Neural cell (in vitro differentiated cells): ENCODE data around the gene SP6. TPM values are rescaled to one million over a fixed set of nuclear protein-coding genes. Genes with fewer than 3 reads are reported as not detected.

Source experiments
- H2AFZ ChIP-seq: fragments of 200-600, 300-800 bp; sonication (generic), shearing (Covaris generic); 2 replicates; pipeline ENCODE4 v1.6.0; 2014; ENCODE audit warnings: low read depth, mild to moderate bottlenecking, antibody characterized with exemption, low read length, moderate library complexity
- H3F3A ChIP-seq: fragments of 200-600 bp; shearing (Covaris generic); 2 replicates; pipeline ENCODE4 v1.6.1; 2016; ENCODE audit warnings: mild to moderate bottlenecking, moderate library complexity, mixed read lengths, antibody characterized with exemption, low read length; ENCODE audit not compliant: insufficient read depth, poor library complexity, severe bottlenecking
- H3K27ac ChIP-seq: fragments of 200-600, 300-800 bp; sonication (generic), shearing (Covaris generic); 2 replicates; pipeline ENCODE4 v1.5.1; 2014; ENCODE audit warnings: mild to moderate bottlenecking, low read length, moderate library complexity
- H3K27me3 ChIP-seq: fragments of 300-800, 200-600 bp; sonication (generic), shearing (Covaris generic); 2 replicates; pipeline ENCODE4 v1.6.0; 2014; ENCODE audit warnings: mild to moderate bottlenecking, low read depth, low read length, moderate library complexity; ENCODE audit not compliant: insufficient read depth
- H3K36me3 ChIP-seq: fragments of 300-800, 200-600 bp; sonication (generic), shearing (Covaris generic); 2 replicates; pipeline ENCODE4 v1.5.1; 2014; ENCODE audit warnings: mild to moderate bottlenecking, antibody characterized with exemption, low read length, moderate library complexity; ENCODE audit not compliant: insufficient read depth
- H3K4me2 ChIP-seq: fragments of 300-800, 200-600 bp; sonication (generic), shearing (Covaris generic); 2 replicates; pipeline ENCODE4 v1.6.0; 2014; ENCODE audit warnings: mild to moderate bottlenecking, low read length
- H3K4me3 ChIP-seq: fragments of 300-800, 200-600 bp; sonication (generic), shearing (Covaris generic); 2 replicates; pipeline ENCODE4 v1.5.1; 2014; ENCODE audit warnings: mild to moderate bottlenecking, low read length, moderate library complexity
- H3K79me2 ChIP-seq: fragments of 200-600 bp; shearing (Covaris generic); replicated peaks from 2 replicates; pipeline ENCODE4 v1.6.0; 2014; ENCODE audit warnings: mild to moderate bottlenecking, low read length, moderate library complexity; ENCODE audit not compliant: insufficient read depth
- H3K9ac ChIP-seq: fragments of 300-800, 200-600 bp; sonication (generic), shearing (Covaris generic); 2 replicates; pipeline ENCODE4 v1.6.1; 2016; ENCODE audit warnings: mild to moderate bottlenecking, low read length, mixed read lengths
- H3K9me2 ChIP-seq: fragments of 200-600 bp; shearing (Covaris generic); 2 replicates; pipeline ENCODE4 v1.6.1; 2016; ENCODE audit warnings: mild to moderate bottlenecking, low read length, mixed read lengths; ENCODE audit not compliant: insufficient read depth
- H3K9me3 ChIP-seq: fragments of 200-600, 300-800 bp; sonication (generic), shearing (Covaris generic); 2 replicates; pipeline ENCODE4 v1.6.1; 2016; ENCODE audit warnings: mild to moderate bottlenecking, mixed run types, low read length, moderate library complexity, mixed read lengths
- H4K20me1 ChIP-seq: fragments of 200-600 bp; shearing (Covaris generic); 2 replicates; pipeline ENCODE4 v1.6.1; 2016; ENCODE audit warnings: mild to moderate bottlenecking, mixed run types; ENCODE audit not compliant: insufficient read depth
- CTCF ChIP-seq: fragments of 450-650 bp; IDR thresholded peaks from 2 replicates; pipeline ENCODE4 v1.5.1; 2014; ENCODE audit warnings: antibody characterized with exemption, mild to moderate bottlenecking, moderate library complexity; ENCODE audit not compliant: poor library complexity, severe bottlenecking
- EP300 ChIP-seq: fragments of 450-650 bp; conservative IDR thresholded peaks from 2 replicates; pipeline ENCODE4 v1.6.1; 2014; ENCODE audit warnings: antibody characterized with exemption, mild to moderate bottlenecking, moderate library complexity; ENCODE audit not compliant: poor library complexity, severe bottlenecking
- EZH2 ChIP-seq: fragments of 200-600, 300-800 bp; shearing (Covaris generic), sonication (generic); IDR thresholded peaks from 2 replicates; pipeline ENCODE4 v1.6.1; 2014; ENCODE audit warnings: antibody characterized with exemption, low read length, borderline replicate concordance, mild to moderate bottlenecking; ENCODE audit not compliant: insufficient read depth, poor library complexity, severe bottlenecking
- MXI1 ChIP-seq: fragments of 450-650 bp; conservative IDR thresholded peaks from 2 replicates; pipeline ENCODE4 v1.6.1; 2014; ENCODE audit warnings: antibody characterized with exemption, mild to moderate bottlenecking; ENCODE audit not compliant: poor library complexity, severe bottlenecking
- POLR2AphosphoS5 ChIP-seq: IDR thresholded peaks from 2 replicates; pipeline ENCODE4 v1.6.1; 2012
- RAD21 ChIP-seq: fragments of 450-650 bp; conservative IDR thresholded peaks from 2 replicates; pipeline ENCODE4 v1.6.1; 2014; ENCODE audit warnings: antibody characterized with exemption, mild to moderate bottlenecking, moderate library complexity
- SMC3 ChIP-seq: fragments of 450-650 bp; conservative IDR thresholded peaks from 2 replicates; pipeline ENCODE4 v1.6.1; 2014; ENCODE audit warnings: antibody characterized with exemption, mild to moderate bottlenecking, moderate library complexity; ENCODE audit not compliant: poor library complexity
- TAF1 ChIP-seq: IDR thresholded peaks from 2 replicates; pipeline ENCODE4 v1.6.1; 2012; ENCODE audit warnings: low read depth
- polyA plus RNA-seq: library from polyadenylated mRNA; depleted of rRNA; stranded (reverse); fragments of >200 nt; gene quantifications from 2 replicates; pipeline ENCODE4 v1.2.3, GENCODE V29; 2014
- TF ChIP-seq, protein P1 (sequence below): IDR thresholded peaks from 2 replicates; pipeline ENCODE4 v1.6.1; 2012; ENCODE audit warnings: borderline replicate concordance

Gene SP6
- polyA plus RNA-seq, 1 donor from 2014 or later, result 0.42 TPM

DNA sequence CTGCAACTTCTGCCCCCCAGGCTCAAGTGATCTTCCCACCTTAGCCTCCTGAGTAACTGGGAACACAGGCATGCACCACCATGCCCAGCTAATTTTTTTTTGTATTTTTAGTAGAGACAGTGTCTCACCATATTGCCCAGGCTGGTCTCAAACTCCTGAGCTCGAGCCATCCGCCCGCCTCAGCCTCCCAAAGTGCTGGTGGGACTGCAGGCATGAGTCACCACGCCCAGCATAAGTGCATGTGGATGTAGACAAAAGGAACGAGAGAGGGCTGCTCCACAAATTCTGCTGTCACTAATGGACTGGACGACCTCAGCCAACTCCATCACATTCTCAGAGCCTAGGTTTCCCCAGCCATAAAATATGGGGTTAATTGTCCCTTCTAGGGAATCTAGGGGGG, 37.3 kb upstream of the SP6 start:
- no peak overlapping the region for H3K27ac ChIP-seq
- no peaks in the 10 kb centered on the region for H3F3A ChIP-seq
- no peaks in the 10 kb centered on the region for H3K36me3 ChIP-seq
- no peak overlapping the region for H2AFZ ChIP-seq
- H3K27me3 ChIP-seq, result no peaks in the 10 kb centered on the region
- TF ChIP-seq CTCF, result no peak
- TF ChIP-seq SMC3, result no peak
- no peak for TF ChIP-seq EZH2
- no peak for TF ChIP-seq POLR2AphosphoS5
- TF ChIP-seq, protein P1, sequence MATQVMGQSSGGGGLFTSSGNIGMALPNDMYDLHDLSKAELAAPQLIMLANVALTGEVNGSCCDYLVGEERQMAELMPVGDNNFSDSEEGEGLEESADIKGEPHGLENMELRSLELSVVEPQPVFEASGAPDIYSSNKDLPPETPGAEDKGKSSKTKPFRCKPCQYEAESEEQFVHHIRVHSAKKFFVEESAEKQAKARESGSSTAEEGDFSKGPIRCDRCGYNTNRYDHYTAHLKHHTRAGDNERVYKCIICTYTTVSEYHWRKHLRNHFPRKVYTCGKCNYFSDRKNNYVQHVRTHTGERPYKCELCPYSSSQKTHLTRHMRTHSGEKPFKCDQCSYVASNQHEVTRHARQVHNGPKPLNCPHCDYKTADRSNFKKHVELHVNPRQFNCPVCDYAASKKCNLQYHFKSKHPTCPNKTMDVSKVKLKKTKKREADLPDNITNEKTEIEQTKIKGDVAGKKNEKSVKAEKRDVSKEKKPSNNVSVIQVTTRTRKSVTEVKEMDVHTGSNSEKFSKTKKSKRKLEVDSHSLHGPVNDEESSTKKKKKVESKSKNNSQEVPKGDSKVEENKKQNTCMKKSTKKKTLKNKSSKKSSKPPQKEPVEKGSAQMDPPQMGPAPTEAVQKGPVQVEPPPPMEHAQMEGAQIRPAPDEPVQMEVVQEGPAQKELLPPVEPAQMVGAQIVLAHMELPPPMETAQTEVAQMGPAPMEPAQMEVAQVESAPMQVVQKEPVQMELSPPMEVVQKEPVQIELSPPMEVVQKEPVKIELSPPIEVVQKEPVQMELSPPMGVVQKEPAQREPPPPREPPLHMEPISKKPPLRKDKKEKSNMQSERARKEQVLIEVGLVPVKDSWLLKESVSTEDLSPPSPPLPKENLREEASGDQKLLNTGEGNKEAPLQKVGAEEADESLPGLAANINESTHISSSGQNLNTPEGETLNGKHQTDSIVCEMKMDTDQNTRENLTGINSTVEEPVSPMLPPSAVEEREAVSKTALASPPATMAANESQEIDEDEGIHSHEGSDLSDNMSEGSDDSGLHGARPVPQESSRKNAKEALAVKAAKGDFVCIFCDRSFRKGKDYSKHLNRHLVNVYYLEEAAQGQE, result no peak
- TF ChIP-seq RAD21, result no peak
- no peak for TF ChIP-seq EP300
- TF ChIP-seq TAF1, result no peak
- no peak overlapping the region for H3K4me3 ChIP-seq
- no peaks in the 10 kb centered on the region for H3K9me2 ChIP-seq
- H3K9ac ChIP-seq, result no peak overlapping the region
- H3K79me2 ChIP-seq, result no peaks in the 10 kb centered on the region
- H3K9me3 ChIP-seq, result no peaks in the 10 kb centered on the region
- no peak overlapping the region for H3K4me2 ChIP-seq
- no peaks in the 10 kb centered on the region for H4K20me1 ChIP-seq

GRCh38 chr17:47884905-47885730, 34.2 kb upstream of the SP6 start:
- H4K20me1 ChIP-seq, result no peaks in the 10 kb centered on the region
- no peaks in the 10 kb centered on the region for H3K9me2 ChIP-seq
- H3K36me3 ChIP-seq, result no peaks in the 10 kb centered on the region
- H2AFZ ChIP-seq, result no peak overlapping the region
- TF ChIP-seq POLR2AphosphoS5, result no peak
- TF ChIP-seq CTCF, result no peak
- TF ChIP-seq RAD21, result no peak
- no peak for TF ChIP-seq MXI1
- TF ChIP-seq EP300, result no peak
- no peak for TF ChIP-seq TAF1
- TF ChIP-seq, protein P1, result no peak
- TF ChIP-seq EZH2, result no peak
- no peak for TF ChIP-seq SMC3
- no peak overlapping the region for H3K27ac ChIP-seq
- H3F3A ChIP-seq, result no peaks in the 10 kb centered on the region
- H3K9me3 ChIP-seq, result no peaks in the 10 kb centered on the region
- no peak overlapping the region for H3K9ac ChIP-seq
- H3K4me2 ChIP-seq, result no peak overlapping the region
- H3K4me3 ChIP-seq, result no peak overlapping the region
- H3K27me3 ChIP-seq, result no peaks in the 10 kb centered on the region
- no peaks in the 10 kb centered on the region for H3K79me2 ChIP-seq
